Activated naive CD8-positive, alpha-beta T cell (primary cell): ENCODE measurements around the gene FOXD1.
"Not testable (repeated sequence)": the region's sequence is repeated elsewhere in the genome, so short reads cannot be mapped to it uniquely, and the experiment has no call there.

Experiments
- H3K27ac Mint-ChIP-seq: one replicate; pipeline ENCODE4 v1.8.0; 2021; ENCODE audit warnings: mixed read lengths
- H3K27me3 Mint-ChIP-seq: one replicate; pipeline ENCODE4 v1.8.0; 2021; ENCODE audit warnings: mixed read lengths
- H3K36me3 Mint-ChIP-seq: one replicate; pipeline ENCODE4 v1.8.0; 2021; ENCODE audit warnings: mixed read lengths
- H3K4me1 Mint-ChIP-seq: one replicate; pipeline ENCODE4 v1.8.0; 2021; ENCODE audit warnings: low read depth, mixed read lengths
- H3K4me3 Mint-ChIP-seq: one replicate; pipeline ENCODE4 v1.8.0; 2021; ENCODE audit warnings: mild to moderate bottlenecking, mixed read lengths
- H3K9me3 Mint-ChIP-seq: one replicate; pipeline ENCODE4 v1.8.0; 2021; ENCODE audit warnings: low read depth, mixed read lengths

The FOXD1 gene

DNA sequence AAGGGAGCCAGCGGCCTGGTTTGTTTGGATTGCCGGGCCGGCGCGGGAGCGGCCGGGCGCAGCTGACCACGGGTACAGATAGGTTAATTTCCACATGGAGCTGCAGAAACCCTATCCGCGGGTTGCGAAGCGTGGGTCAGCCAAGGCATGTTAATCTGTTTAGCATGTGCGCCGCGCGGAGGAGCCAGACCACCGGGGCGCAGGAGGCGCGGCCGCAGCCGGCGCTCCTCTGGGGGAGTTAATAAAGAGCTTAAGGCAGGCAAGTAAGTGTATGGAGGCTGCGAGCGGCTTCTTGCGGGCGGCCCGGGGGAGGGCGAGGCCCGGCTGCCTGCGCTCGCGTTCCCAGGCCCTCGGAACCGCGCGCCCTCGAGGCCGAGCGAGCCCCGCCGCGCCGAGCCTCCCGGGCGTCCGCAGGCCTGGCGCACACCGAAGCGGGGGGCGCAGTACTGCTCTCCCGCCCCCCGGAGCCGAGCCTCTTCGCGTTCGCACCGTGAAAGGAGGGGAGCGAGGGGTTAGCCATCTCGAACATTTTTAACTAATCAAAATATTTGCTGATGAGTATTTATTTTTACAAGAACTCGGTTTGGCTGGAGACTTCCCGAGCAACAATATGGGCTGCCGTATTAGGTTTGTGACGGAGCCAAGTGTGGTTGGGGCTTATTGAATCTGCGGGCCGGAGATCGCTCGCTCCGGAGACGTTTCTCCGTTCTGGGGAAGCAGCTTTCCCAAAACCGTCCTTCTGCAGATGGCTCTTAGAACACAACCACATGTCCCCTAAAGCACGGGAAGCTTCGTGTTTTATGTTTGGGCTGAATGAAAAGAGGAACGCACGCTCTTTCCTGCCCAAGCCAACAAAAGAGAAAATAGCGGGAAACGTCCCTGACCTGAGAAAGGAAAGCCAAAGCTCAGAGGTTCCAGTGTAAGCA lies 28.8 kb downstream of the FOXD1 start:
- H3K4me1 Mint-ChIP-seq: peaks cover 8% of the 10 kb centered on the region
- H3K27me3 Mint-ChIP-seq: peaks cover 56% of the 10 kb centered on the region
- H3K36me3 Mint-ChIP-seq: peaks cover 3% of the 10 kb centered on the region
- H3K4me3 Mint-ChIP-seq: peak overlapping the region; percentile 60
- no peaks in the 10 kb centered on the region for H3K9me3 Mint-ChIP-seq
- H3K27ac Mint-ChIP-seq: no peak overlapping the region

GRCh38 chr5:73419117-73419464 lies 29.5 kb downstream of the FOXD1 start:
- peaks cover 6% of the 10 kb centered on the region for H3K9me3 Mint-ChIP-seq
- H3K4me1 Mint-ChIP-seq: peaks cover 8% of the 10 kb centered on the region
- H3K27ac Mint-ChIP-seq: no peak overlapping the region
- H3K36me3 Mint-ChIP-seq: peaks cover 3% of the 10 kb centered on the region
- H3K27me3 Mint-ChIP-seq: peaks cover 56% of the 10 kb centered on the region
- no peak overlapping the region for H3K4me3 Mint-ChIP-seq

DNA sequence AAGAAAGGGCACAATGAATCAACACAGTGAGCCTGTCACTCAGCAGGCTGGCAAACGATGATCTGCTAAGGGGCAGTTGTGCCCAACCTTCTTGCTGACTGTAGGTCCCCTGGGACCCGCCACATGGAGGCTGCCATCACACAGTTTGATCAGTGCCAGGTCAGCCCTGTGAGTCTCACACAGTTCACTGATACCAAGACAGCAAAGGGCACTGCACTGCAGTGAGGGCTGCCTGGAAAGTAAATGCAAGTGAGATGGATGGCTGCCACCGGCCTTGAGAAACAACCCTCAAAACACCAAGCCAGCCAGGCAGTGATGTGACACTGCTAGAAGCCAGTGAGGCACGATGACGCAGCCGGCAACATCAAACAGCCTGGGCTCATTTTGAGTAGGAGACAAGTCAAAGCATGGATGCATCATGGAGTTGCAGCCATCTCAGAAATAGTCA lies 30.3 kb downstream of the FOXD1 start:
- Mint-ChIP-seq H3K27ac (no peak overlapping the region), H3K36me3 (peaks cover 6% of the 10 kb centered on the region), H3K9me3 (peaks cover 6% of the 10 kb centered on the region), H3K4me1 (peaks cover 8% of the 10 kb centered on the region), H3K4me3 (no peak overlapping the region), H3K27me3 (peaks cover 59% of the 10 kb centered on the region)

- H3K9me3 Mint-ChIP-seq: peaks cover 6% of the 10 kb centered on the region
- H3K27ac Mint-ChIP-seq: no peak overlapping the region
- no peak overlapping the region for H3K4me3 Mint-ChIP-seq
Observed at GRCh38 chr5:73417303-73418034, 31.1 kb downstream of the FOXD1 start.

DNA sequence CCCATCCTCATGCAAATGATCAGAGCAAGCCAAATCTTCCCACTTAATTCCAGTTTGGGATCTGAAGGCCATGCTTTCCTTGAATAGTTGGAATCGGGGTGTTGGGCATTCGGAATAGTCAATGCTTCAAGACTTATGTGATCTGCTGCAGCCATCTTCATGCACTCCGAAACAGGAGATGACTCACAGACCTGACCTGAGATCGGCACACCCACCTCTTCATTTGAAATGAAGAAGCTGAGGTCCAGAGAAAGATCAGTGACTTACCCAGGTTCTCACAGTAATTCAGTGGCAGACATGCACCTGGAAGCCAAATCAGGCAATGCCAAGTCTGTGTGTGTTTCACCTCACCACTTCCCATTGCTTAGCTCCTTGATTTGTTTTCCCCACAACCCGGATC lies 33.0 kb downstream of the FOXD1 start:
- peaks cover 8% of the 10 kb centered on the region for H3K4me1 Mint-ChIP-seq
- peaks cover 6% of the 10 kb centered on the region for H3K9me3 Mint-ChIP-seq

More at GRCh38 chr5:73417303-73418034, 31.1 kb downstream of the FOXD1 start:
- peaks cover 8% of the 10 kb centered on the region for H3K4me1 Mint-ChIP-seq
- peaks cover 65% of the 10 kb centered on the region for H3K27me3 Mint-ChIP-seq
- peaks cover 6% of the 10 kb centered on the region for H3K36me3 Mint-ChIP-seq

GRCh38 chr5:73415171-73415570 lies 33.4 kb downstream of the FOXD1 start:
- no peak overlapping the region for H3K27ac Mint-ChIP-seq
- H3K9me3 Mint-ChIP-seq: peaks cover 6% of the 10 kb centered on the region
- peaks cover 6% of the 10 kb centered on the region for H3K36me3 Mint-ChIP-seq
- peaks cover 56% of the 10 kb centered on the region for H3K27me3 Mint-ChIP-seq
- H3K4me1 Mint-ChIP-seq: peaks cover 6% of the 10 kb centered on the region
- H3K4me3 Mint-ChIP-seq: no peak overlapping the region

More for the DNA sequence above, 33.0 kb downstream of the FOXD1 start:
- Mint-ChIP-seq H3K4me3 (no peak overlapping the region), H3K27me3 (peaks cover 59% of the 10 kb centered on the region), H3K36me3 (peaks cover 6% of the 10 kb centered on the region), H3K27ac (no peak overlapping the region)

DNA sequence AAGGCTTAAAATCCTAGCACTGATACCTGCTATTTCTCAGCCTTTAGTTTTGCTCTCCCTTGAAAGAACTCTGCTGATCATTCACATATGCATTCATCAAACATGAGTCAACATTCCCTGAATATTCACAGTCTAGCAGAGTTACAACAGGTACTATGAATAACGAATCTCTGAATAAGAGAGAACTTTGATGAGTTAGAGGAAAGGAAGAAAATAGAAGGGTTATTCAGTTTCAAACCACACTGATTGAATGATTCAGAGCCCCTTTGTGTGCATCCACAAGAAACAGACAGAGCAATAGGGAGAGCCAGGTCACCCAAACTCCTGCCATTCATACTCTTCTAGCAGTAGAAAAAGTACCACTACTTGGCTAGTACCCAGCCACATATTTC lies 36.0 kb downstream of the FOXD1 start:
- Mint-ChIP-seq H3K27ac (no peak overlapping the region), H3K4me1 (no peaks in the 10 kb centered on the region), H3K36me3 (peaks cover 6% of the 10 kb centered on the region), H3K9me3 (peaks cover 6% of the 10 kb centered on the region), H3K4me3 (no peak overlapping the region), H3K27me3 (peaks cover 45% of the 10 kb centered on the region)

DNA sequence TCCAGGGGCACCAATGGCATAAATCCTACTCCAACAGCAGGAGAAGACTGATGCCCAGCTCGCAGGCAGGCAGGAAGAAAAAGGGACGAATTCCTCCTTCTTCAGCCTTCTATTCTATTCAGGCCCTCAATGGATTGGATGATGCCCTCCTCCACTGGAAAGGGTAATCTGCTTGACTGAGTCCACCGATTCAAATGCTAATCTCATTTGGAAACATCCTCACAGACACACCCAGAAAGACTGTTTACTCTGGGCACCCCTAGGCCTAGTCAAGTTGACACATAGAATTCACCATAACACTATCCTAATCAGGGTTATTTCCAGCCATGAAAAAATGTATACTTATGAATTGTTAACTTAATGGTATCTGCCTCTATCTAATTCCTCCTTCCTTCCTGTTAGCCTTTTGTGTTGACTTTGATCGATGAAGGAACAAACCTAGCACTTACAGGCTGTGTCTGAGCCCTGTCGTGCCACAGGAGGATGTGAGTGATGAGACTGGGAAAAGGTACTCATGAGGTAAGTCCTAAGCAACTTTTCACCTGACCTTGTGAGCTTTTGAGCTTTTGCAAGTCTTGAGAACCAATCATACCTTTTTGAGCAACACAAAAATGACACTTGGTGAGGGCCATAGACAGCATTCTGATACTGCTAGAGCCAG lies 36.5 kb downstream of the FOXD1 start:
- Mint-ChIP-seq H3K27me3 (peaks cover 40% of the 10 kb centered on the region), H3K4me1 (no peaks in the 10 kb centered on the region), H3K4me3 (no peak overlapping the region), H3K36me3 (peaks cover 6% of the 10 kb centered on the region), H3K27ac (no peak overlapping the region), H3K9me3 (peaks cover 6% of the 10 kb centered on the region)

GRCh38 chr5:73409927-73410326 lies 38.6 kb downstream of the FOXD1 start:
- H3K36me3 Mint-ChIP-seq, H3K4me1 Mint-ChIP-seq, H3K9me3 Mint-ChIP-seq, H3K4me3 Mint-ChIP-seq, H3K27ac Mint-ChIP-seq: not testable (repeated sequence)
- peaks cover 35% of the 10 kb centered on the region for H3K27me3 Mint-ChIP-seq

DNA sequence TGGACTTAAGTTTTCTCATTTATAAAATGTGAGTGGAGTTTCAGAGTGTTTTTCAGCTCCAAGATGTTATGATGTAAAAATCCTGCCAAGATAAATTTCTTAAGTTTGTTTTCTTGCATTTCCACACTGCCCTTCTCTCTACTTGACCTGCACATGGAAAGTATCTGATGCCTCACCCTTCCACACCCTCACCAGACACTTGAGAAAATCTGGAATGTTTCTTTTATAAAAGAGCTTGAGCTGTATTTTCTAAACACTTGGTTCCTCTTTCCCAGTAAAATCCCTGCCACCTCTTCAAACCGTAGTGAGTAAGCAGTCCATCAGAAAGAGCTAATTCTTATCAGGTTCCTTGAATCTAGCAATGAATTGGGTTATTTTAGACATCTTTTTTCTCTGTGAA lies 42.9 kb downstream of the FOXD1 start:
- H3K27ac Mint-ChIP-seq: no peak overlapping the region
- H3K27me3 Mint-ChIP-seq: peaks cover 16% of the 10 kb centered on the region
- H3K9me3 Mint-ChIP-seq: no peaks in the 10 kb centered on the region
- no peaks in the 10 kb centered on the region for H3K4me1 Mint-ChIP-seq
- no peak overlapping the region for H3K4me3 Mint-ChIP-seq
- no peaks in the 10 kb centered on the region for H3K36me3 Mint-ChIP-seq

DNA sequence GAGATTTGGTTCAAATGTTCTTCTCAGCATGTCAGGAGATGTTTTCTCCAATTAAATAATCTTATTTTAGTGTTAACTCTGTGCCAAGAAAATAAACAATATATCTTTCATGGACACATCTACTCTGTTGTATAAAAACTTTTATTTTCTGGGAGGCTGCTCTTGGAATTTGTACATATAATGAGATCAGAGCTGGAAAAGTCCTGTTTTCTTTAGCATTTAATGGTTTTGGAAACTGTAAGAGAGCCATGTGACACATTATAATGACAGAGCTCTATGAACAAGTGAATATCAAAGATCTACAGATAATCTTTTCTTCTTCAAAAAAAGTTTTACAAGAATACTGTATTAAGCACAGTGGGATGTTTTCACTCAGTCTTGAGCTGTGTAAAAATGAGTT lies 48.8 kb downstream of the FOXD1 start:
- H3K27ac Mint-ChIP-seq: no peak overlapping the region
- peaks cover 15% of the 10 kb centered on the region for H3K27me3 Mint-ChIP-seq
- H3K9me3 Mint-ChIP-seq: no peaks in the 10 kb centered on the region
- no peaks in the 10 kb centered on the region for H3K4me1 Mint-ChIP-seq
- no peak overlapping the region for H3K4me3 Mint-ChIP-seq
- H3K36me3 Mint-ChIP-seq: no peaks in the 10 kb centered on the region
